GM23248 (cell line): ENCODE results near the gene CELF1. TPM values are rescaled to one million over a fixed set of nuclear protein-coding genes. Genes with fewer than 3 reads are reported as not detected.
A peak's percentile ranks its signal among the peaks of the same experiment; 100 is the strongest.

Experiments
- DNase-seq: peaks from one replicate; pipeline ENCODE4 v3.0.0-alpha.2; 2015
- H2AFZ ChIP-seq: fragments of 200-600 bp; sonication (generic); 2 replicates; pipeline ENCODE4 v1.6.1; 2016; ENCODE audit warnings: antibody characterized with exemption
- H3F3A ChIP-seq: fragments of 200-600 bp; sonication (generic); 2 replicates; pipeline ENCODE4 v1.6.1; 2016; ENCODE audit warnings: mild to moderate bottlenecking, antibody characterized with exemption, mixed run types; ENCODE audit not compliant: insufficient read depth
- H3K27ac ChIP-seq: fragments of 200-600 bp; sonication (generic); 2 replicates; pipeline ENCODE4 v1.5.1; 2016; ENCODE audit warnings: mild to moderate bottlenecking
- H3K27me3 ChIP-seq: fragments of 200-600 bp; sonication (generic); replicated peaks from 2 replicates; pipeline ENCODE4 v1.6.1; 2016; ENCODE audit warnings: mild to moderate bottlenecking; ENCODE audit not compliant: insufficient read depth
- H3K36me3 ChIP-seq: fragments of 200-600 bp; sonication (generic); 2 replicates; pipeline ENCODE4 v1.6.1; 2016; ENCODE audit warnings: low read depth, mild to moderate bottlenecking
- H3K4me1 ChIP-seq: fragments of 200-600 bp; sonication (generic); 2 replicates; pipeline ENCODE4 v1.6.1; 2016; ENCODE audit warnings: mild to moderate bottlenecking; ENCODE audit not compliant: insufficient read depth
- H3K4me2 ChIP-seq: fragments of 200-600 bp; sonication (generic); one replicate; pipeline ENCODE4 v1.6.1; 2016; ENCODE audit warnings: mild to moderate bottlenecking; ENCODE audit not compliant: unreplicated experiment
- H3K4me3 ChIP-seq: fragments of 200-600 bp; sonication (generic); 2 replicates; pipeline ENCODE4 v1.5.1; 2016; ENCODE audit warnings: mild to moderate bottlenecking
- H3K79me2 ChIP-seq: fragments of 200-600 bp; sonication (generic); 2 replicates; pipeline ENCODE4 v1.6.1; 2016; ENCODE audit warnings: mild to moderate bottlenecking; ENCODE audit not compliant: insufficient read depth
- H3K9ac ChIP-seq: fragments of 200-600 bp; sonication (generic); 2 replicates; pipeline ENCODE4 v1.6.1; 2016; ENCODE audit warnings: mild to moderate bottlenecking
- H3K9me2 ChIP-seq: fragments of 200-600 bp; sonication (generic); 2 replicates; pipeline ENCODE4 v1.6.1; 2016; ENCODE audit warnings: mixed run types, mild to moderate bottlenecking, moderate library complexity; ENCODE audit not compliant: insufficient read depth
- H3K9me3 ChIP-seq: fragments of 200-600 bp; sonication (generic); one replicate; pipeline ENCODE4 v1.6.1; 2017; ENCODE audit warnings: low read depth
- H4K20me1 ChIP-seq: fragments of 200-600 bp; sonication (generic); 2 replicates; pipeline ENCODE4 v1.6.0; 2016; ENCODE audit not compliant: insufficient read depth
- EZH2 ChIP-seq: fragments of 200-600 bp; sonication (generic); IDR thresholded peaks from 2 replicates; pipeline ENCODE4 v1.6.1; 2018; ENCODE audit warnings: antibody characterized with exemption, mild to moderate bottlenecking; ENCODE audit not compliant: insufficient read depth, poor library complexity, severe bottlenecking
- EZH2phosphoT487 ChIP-seq: fragments of 200-600 bp; sonication (generic); IDR thresholded peaks from 2 replicates; pipeline ENCODE4 v1.6.1; 2018; ENCODE audit warnings: antibody characterized with exemption, moderate library complexity, mild to moderate bottlenecking, low read depth; ENCODE audit not compliant: insufficient read depth
- WGBS, 2 experiments: methylation state at CpG; one replicate each; pipeline ENCODE4 v1.1.6; 2015 to 2017; ENCODE audit warnings: low lambda C conversion rate in 2 of 2, low coverage in 1 of 2; ENCODE audit errors: missing lambda C conversion rate in 2 of 2; 5-methylcytosine and 5-hydroxymethylcytosine counted together
- in situ Hi-C: fragments of 300-500 bp; cut with MboI; formaldehyde crosslinking; loops from 2 replicates; pipeline ENCODE4 v1.15.0; 2020
- polyA plus RNA-seq: library from polyadenylated mRNA; unstranded; fragments of >200 nt; fragmentation: Nextera tagmentation; extraction: Ambion mirVana; gene quantifications from 2 replicates; pipeline ENCODE4 v1.2.1, GENCODE V29; 2016
- total RNA-seq: library from RNA; depleted of rRNA; stranded (reverse); fragments of >200 nt; shearing (Covaris generic); gene quantifications from 2 replicates; pipeline ENCODE4 v1.2.3, GENCODE V29; 2014

Gene CELF1
- total and polyA plus RNA-seq, 2 experiments from 2014 or later: 51.7 to 70.9 TPM

- no peaks in the 10 kb centered on the region for H3K9me3 ChIP-seq
- H3K27ac ChIP-seq: peak overlapping the region; percentile 74
- peaks cover 32% of the 10 kb centered on the region for H4K20me1 ChIP-seq
- H3K9me2 ChIP-seq: no peaks in the 10 kb centered on the region
- no peak for TF ChIP-seq EZH2phosphoT487
- TF ChIP-seq EZH2: no peak
- no peaks in the 10 kb centered on the region; the same call in 1 of the 2 replicates for H3K36me3 ChIP-seq
- H3K4me1 ChIP-seq: peaks cover 30% of the 10 kb centered on the region
- H3K4me2 ChIP-seq: peak overlapping the region; percentile 64
- H3K4me3 ChIP-seq: peak overlapping the region; percentile 35
- WGBS, 2 experiments: 10 to 26% methylated on average over 3 of the region's 3 CpGs
- peak overlapping the region; percentile 47 for H3K9ac ChIP-seq
- H3F3A ChIP-seq: peaks cover 50% of the 10 kb centered on the region
- H3K27me3 ChIP-seq: no peaks in the 10 kb centered on the region
- no peak overlapping the region for H2AFZ ChIP-seq
- in situ Hi-C loops: no loop called here
- H3K79me2 ChIP-seq: peaks cover 100% of the 10 kb centered on the region
- peak; percentile 84 for DNase-seq
Measured at GRCh38 chr11:47523490-47524225, 29.3 kb downstream of the CELF1 start.

GRCh38 chr11:47518212-47518964 lies 34.5 kb downstream of the CELF1 start:
- no peaks in the 10 kb centered on the region for H3K9me2 ChIP-seq
- no peak overlapping the region for H3K9ac ChIP-seq
- no peak overlapping the region for H2AFZ ChIP-seq
- no peaks in the 10 kb centered on the region for H3K36me3 ChIP-seq
- peaks cover 30% of the 10 kb centered on the region for H3K4me1 ChIP-seq
- H3K4me2 ChIP-seq: no peak overlapping the region
- in situ Hi-C loops: no loop called here
- TF ChIP-seq EZH2phosphoT487 (no peak), EZH2 (no peak)
- no peaks in the 10 kb centered on the region for H3K27me3 ChIP-seq
- no peaks in the 10 kb centered on the region for H3K9me3 ChIP-seq
- no peak overlapping the region for H3K27ac ChIP-seq
- H3F3A ChIP-seq: peaks cover 25% of the 10 kb centered on the region
- DNase-seq: no peak
- H3K79me2 ChIP-seq: peaks cover 100% of the 10 kb centered on the region
- peaks cover 20% of the 10 kb centered on the region for H4K20me1 ChIP-seq
- WGBS, 2 experiments: 73 to 76% methylated on average over 3 of the region's 3 CpGs
- no peak overlapping the region for H3K4me3 ChIP-seq

GRCh38 chr11:47516984-47517853 lies 35.7 kb downstream of the CELF1 start:
- TF ChIP-seq EZH2 (no peak), EZH2phosphoT487 (no peak)
- 80 to 85% methylated on average over 10 of the region's 10 CpGs for WGBS, 2 experiments

GRCh38 chr11:47516155-47516554 lies 36.8 kb downstream of the CELF1 start:
- H3K9me2 ChIP-seq: no peaks in the 10 kb centered on the region
- TF ChIP-seq EZH2phosphoT487 (no peak), EZH2 (no peak)
- peak overlapping the region; percentile 48 for H3K27ac ChIP-seq
- no peaks in the 10 kb centered on the region for H3K27me3 ChIP-seq
- peaks cover 6% of the 10 kb centered on the region for H3F3A ChIP-seq
- DNase-seq: no peak
- in situ Hi-C loops: no loop called here
- no peak overlapping the region for H3K4me2 ChIP-seq
- peaks cover 24% of the 10 kb centered on the region for H3K4me1 ChIP-seq
- 81% methylated on average over 3 of the region's 3 CpGs for WGBS, 2 experiments
- H3K36me3 ChIP-seq: no peaks in the 10 kb centered on the region
- H2AFZ ChIP-seq: no peak overlapping the region
- H4K20me1 ChIP-seq: peaks cover 12% of the 10 kb centered on the region; the same call in 1 of the 2 replicates
- peaks cover 100% of the 10 kb centered on the region for H3K79me2 ChIP-seq
- no peak overlapping the region for H3K4me3 ChIP-seq
- no peak overlapping the region for H3K9ac ChIP-seq
- no peaks in the 10 kb centered on the region for H3K9me3 ChIP-seq

More at GRCh38 chr11:47516984-47517853, 35.7 kb downstream of the CELF1 start:
- H3K4me3 ChIP-seq: no peak overlapping the region
- no peak overlapping the region for H3K9ac ChIP-seq
- no peak for DNase-seq
- no peaks in the 10 kb centered on the region for H3K36me3 ChIP-seq
- no peaks in the 10 kb centered on the region for H3K9me3 ChIP-seq
- H3K27ac ChIP-seq: no peak overlapping the region
- H3K4me1 ChIP-seq: peaks cover 26% of the 10 kb centered on the region
- peaks cover 100% of the 10 kb centered on the region for H3K79me2 ChIP-seq
- no peak overlapping the region for H2AFZ ChIP-seq
- no peak overlapping the region for H3K4me2 ChIP-seq
- H3K9me2 ChIP-seq: no peaks in the 10 kb centered on the region
- peaks cover 12% of the 10 kb centered on the region; the same call in 1 of the 2 replicates for H4K20me1 ChIP-seq
- peaks cover 14% of the 10 kb centered on the region for H3F3A ChIP-seq
- no peaks in the 10 kb centered on the region for H3K27me3 ChIP-seq
- in situ Hi-C loops: no loop called here
